GM21526 (cell line): Measurements from ENCODE around the gene ADIPOR2.
"Not testable (repeated sequence)": the region's sequence is repeated elsewhere in the genome, so short reads cannot be mapped to it uniquely, and the experiment has no call there.

Source experiments
- ATAC-seq: cut with Tn5 transposase; IDR thresholded peaks from one replicate; pipeline ENCODE4 v1.9.1; 2021; ENCODE audit warnings: moderate library complexity; ENCODE audit not compliant: unreplicated experiment, low FRiP score

ADIPOR2 gene

GRCh38 chr12:1809591-1810190, 118.8 kb downstream of the ADIPOR2 start:
- no peak for ATAC-seq

- no peak for ATAC-seq
Observed at GRCh38 chr12:1810201-1810930, 119.5 kb downstream of the ADIPOR2 start.

- ATAC-seq: no peak
Observed at GRCh38 chr12:1810931-1811280, 120.0 kb downstream of the ADIPOR2 start.

- ATAC-seq: no peak
Observed at GRCh38 chr12:1811281-1811947, 120.5 kb downstream of the ADIPOR2 start.

- no peak for ATAC-seq
Observed at GRCh38 chr12:1811948-1812291, 121.0 kb downstream of the ADIPOR2 start.

- ATAC-seq: no peak
Observed at GRCh38 chr12:1812650-1813302, 121.9 kb downstream of the ADIPOR2 start.

GRCh38 chr12:1814266-1814665, 123.4 kb downstream of the ADIPOR2 start:
- ATAC-seq: no peak

- no peak for ATAC-seq
Observed at GRCh38 chr12:1815108-1815507, 124.2 kb downstream of the ADIPOR2 start.

GRCh38 chr12:1815814-1816729, 125.2 kb downstream of the ADIPOR2 start:
- ATAC-seq: no peak

GRCh38 chr12:1816730-1817348, 126.0 kb downstream of the ADIPOR2 start:
- ATAC-seq: no peak

- not testable (repeated sequence) for ATAC-seq
Observed at GRCh38 chr12:1817928-1818327, 127.1 kb downstream of the ADIPOR2 start.

- no peak for ATAC-seq
Observed at GRCh38 chr12:1819050-1819449, 128.2 kb downstream of the ADIPOR2 start.

GRCh38 chr12:1819571-1819970, 128.7 kb downstream of the ADIPOR2 start:
- no peak for ATAC-seq

GRCh38 chr12:1820191-1820895, 129.5 kb downstream of the ADIPOR2 start, which contains the start of gene LRTM2:
TSS of gene LRTM2 (plus strand) at chr12:1820565. CDS start at chr12:1828149, 7,584 bp downstream.
- no peak for ATAC-seq

GRCh38 chr12:1820896-1821291, 130.0 kb downstream of the ADIPOR2 start:
- ATAC-seq: no peak

- ATAC-seq: no peak
Observed at GRCh38 chr12:1821805-1822204, 130.9 kb downstream of the ADIPOR2 start.

GRCh38 chr12:1822699-1823098, 131.8 kb downstream of the ADIPOR2 start:
- no peak for ATAC-seq

GRCh38 chr12:1823237-1823636, 132.4 kb downstream of the ADIPOR2 start:
- ATAC-seq: no peak

- no peak for ATAC-seq
Observed at GRCh38 chr12:1825382-1826102, 134.7 kb downstream of the ADIPOR2 start.
